HG03521 (cell line): Measurements from ENCODE around the gene IGSF11.
"Not testable (repeated sequence)": the region's sequence is repeated elsewhere in the genome, so short reads cannot be mapped to it uniquely, and the experiment has no call there.

Experiments
- ATAC-seq: cut with Tn5 transposase; IDR thresholded peaks from one replicate; pipeline ENCODE4 v1.9.1; 2021; ENCODE audit warnings: mild to moderate bottlenecking, moderate library complexity; ENCODE audit not compliant: unreplicated experiment

Gene IGSF11

DNA sequence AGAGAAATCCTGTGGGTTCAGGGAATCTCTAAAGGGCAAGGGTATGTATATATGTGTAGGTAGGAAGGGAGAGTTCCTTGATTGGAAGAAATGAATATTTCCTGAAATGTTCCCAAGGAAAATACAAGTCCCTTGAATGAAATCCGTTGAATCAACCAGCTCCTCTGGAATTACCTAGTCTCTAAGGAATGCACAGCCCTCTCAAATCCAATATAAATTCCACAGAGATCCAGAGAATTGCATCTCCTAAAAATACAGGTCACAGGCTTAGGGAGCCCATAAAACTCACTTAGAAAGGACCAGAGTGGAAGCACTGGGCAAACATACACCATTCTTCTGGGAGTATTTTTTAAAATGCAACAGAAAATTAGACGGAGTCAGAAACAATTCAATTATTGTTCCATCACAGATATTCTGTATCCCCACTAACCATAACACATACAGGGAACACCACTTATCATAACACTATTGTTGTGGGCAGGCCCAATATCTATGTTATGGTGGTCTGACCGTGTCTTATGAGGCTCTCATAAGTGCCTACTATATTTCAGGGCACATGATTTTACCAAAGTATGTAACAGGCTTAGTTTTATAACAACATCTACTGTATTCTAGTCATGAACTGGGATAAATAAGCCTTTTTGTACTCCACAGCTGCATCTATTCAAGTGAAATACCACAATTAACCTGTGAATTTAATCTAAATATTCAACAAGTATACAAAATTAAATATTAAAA lies 43.7 kb downstream of the IGSF11 start:
- no peak for ATAC-seq

DNA sequence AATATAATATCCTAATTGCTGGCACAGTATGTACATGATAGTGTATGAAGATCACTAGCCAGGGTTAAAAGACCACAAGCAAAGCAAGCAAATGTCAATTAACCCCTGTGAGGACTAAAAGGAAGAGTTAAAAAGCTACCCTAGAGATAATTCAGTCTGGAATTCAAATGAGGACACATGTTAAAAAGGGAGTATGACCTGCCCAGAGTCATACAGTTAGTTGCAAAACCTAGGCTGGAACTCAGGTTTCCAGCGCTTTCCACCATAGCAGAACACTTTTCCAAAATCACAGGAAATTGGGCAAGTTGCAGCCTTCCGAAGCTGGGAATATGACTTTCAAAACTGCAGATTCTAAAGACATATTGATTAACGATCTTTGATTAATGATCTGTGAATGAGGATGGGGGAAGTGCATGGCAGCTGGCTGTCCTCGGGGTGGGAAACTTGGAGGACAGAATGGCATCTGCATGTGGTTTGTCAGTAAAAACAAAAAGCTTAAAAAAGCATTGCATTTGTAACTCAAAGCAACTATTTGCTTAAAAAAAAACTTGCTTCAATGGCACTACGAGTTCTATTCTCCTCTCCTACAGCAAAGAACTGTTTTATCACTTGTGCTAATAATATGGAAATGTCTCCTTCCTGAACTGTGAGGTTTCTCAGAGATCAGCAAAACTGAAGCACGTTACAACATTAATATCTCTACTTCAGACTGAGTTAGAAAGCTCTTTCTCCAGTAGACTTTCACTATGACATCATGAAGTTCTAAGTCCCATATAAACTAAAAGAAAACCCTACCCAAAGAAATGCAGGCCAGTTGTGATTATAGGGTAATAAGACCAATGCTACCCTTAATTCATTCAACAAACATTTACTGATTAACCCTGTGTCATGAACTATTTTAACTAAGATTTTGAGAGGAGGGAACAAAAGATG lies 46.2 kb downstream of the IGSF11 start:
- ATAC-seq: no peak

DNA sequence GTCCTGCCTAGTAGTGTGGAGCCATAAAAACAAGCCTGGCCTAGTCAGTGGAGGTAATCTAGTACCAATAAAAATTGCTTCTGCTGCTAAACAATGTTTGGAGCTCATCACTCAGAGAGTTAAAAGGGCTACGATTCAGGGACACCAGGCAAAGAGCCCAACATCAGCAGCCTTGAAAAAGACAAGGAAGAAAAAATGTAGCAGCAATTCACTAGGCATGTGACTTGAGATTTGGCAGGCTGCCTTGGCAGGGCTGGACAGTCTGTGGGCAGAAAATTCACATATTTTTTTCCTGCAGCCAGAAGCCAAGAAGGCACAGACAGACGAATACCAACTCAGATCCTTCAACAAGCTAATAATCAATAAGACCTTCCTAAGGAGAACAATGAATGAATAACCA lies 47.2 kb downstream of the IGSF11 start:
- no peak for ATAC-seq

DNA sequence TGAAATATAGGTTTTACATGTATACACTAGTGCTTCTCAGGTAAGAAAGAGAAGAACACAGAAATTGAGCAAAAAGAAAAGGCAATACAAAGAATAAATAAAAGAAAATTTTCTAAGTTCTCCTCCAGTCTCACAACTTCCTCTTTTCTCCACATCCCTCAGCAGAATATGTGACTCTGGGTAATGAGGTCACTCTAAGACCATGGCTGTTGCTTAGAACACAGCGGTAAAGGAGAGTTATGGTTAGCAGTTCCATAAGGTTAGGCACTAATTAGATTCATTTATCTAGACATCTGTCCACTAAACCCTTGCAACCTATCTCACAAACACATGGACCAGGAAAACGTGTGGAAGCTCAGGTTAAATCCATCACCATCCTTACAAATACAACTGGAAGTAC lies 47.9 kb downstream of the IGSF11 start:
- no peak for ATAC-seq

DNA sequence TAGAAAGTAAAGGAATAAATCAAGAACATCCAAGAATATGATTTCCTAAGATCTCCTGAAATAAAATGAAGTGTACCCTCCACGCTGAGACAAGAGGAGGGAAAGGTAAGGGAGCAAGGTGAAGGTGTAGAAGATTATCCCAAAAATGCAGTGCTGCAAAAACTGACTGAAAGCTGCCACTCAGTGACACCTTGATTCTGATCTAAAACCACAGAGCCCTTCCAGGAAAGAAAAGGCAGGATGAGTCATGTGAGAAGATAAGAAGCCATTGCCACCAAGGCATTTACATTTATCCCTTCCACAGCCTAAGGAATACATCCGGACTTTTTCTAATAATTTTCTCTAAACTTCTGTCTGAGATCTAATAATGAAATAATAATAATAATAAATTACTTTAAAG lies 49.9 kb downstream of the IGSF11 start:
- ATAC-seq: no peak

DNA sequence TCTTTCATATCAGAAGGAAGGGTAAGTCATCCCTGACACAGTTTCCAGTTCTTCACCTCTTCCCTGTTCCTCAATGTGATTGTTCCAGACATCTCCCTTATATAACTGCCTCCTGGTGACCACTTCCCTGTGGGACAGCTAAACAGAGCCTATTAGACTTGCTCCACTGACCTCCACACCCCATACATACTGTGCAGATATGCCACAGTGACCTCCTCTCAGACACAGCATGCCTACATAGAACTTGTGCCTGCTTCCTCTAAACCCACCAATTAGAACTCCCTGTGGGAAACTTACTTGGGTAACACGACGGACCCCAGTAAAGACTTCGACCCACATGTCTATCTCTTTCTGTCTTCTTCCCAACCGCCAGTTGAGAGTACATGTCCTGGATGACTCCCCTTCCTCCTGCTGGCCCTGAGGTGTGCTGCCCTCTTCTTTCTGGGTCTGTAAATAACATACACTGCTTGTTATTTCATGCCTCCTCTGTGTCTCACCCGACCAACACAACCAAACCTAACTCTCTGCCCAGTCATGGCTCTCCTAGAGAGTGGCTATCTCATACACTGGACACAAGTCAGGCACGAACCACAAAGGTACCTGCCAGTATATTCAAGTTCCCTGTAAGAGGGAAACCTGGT lies 53.0 kb downstream of the IGSF11 start:
- ATAC-seq: no peak

DNA sequence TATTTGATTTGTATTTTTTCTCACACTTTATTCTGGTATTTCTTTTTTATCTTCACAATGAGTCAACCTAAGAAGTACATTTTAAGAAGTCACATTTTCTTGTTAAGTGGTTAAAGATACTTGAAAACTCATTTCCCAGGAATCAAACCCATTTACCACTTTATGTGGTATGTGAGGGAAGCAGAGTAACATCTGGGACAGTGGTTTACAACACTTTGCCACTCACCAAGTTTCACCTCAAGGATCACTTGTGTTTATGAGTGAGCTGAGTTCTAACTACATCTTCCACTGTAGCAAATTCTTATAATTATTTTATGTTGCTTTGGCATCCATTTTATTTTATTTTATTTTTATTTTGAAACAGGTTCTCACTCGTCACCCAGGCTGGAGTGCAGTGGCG lies 53.8 kb downstream of the IGSF11 start:
- no peak for ATAC-seq

DNA sequence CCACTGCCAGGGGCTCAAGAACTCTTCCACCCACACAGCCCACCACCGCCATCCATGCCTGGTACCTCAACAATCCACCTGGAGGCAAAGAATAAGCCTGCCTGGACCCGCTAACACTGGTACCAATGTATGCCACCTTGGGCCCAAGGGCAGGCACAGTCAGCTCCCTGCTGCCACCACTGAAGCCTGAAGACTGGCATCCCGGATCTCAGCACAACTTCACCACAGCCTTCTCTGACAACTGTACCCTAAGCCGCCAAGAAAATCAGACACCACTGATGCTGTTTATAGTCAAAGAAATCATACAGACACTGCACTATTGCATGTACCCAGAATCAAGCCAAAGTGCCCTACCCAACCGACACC lies 56.3 kb downstream of the IGSF11 start:
- no peak for ATAC-seq

DNA sequence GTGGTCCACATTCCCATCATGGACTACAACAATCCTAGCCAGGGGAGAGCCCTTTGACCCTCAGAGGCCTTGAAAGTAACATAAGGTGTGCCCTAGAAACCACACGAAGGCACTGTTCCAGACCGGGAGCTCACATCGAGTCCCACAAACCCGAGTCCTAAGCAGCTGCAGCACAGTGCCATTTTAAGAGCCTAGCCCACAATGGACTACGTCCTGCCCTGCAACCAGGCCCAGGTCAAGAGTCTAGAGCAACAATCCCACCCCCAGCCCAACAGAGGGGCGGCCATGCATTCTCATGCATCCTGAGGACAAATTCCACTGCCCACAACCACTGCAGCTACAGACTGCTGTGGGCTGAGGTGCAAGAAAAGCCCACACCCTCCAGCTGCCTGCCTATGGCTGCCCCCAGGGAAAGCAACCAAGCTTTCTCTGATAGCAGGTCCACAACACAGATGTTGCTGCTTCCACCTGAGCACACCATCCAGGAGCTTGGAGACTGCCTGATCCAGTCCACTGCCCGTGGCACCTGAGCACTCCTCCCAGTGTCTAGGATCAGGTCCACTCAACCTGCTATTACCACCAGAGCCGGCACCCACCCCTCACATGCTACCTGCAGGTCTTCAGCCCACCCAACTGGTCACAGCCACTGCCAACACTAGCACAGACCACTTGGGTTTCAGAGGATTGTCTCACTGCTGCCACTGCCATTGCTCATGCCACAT lies 56.8 kb downstream of the IGSF11 start:
- ATAC-seq: no peak

DNA sequence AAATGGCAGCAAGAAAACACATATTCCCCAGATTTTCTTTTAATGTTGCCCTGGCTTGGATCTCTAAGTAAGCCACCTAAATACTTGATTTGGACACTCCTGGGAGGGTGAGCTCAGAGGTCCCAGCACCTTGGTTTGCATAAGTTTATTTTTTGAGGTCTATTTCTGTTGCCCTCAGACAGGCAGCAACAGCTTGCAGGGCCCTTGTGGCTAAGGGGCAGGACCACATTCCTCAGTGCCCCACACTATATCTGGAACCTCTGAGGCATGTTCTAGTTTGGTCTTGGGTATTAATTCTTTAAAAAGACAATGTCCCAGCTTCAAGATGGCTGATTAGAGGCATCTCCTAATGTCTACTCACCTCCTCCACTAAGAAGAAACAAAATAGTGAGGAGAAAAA lies 57.5 kb downstream of the IGSF11 start:
- no peak for ATAC-seq

DNA sequence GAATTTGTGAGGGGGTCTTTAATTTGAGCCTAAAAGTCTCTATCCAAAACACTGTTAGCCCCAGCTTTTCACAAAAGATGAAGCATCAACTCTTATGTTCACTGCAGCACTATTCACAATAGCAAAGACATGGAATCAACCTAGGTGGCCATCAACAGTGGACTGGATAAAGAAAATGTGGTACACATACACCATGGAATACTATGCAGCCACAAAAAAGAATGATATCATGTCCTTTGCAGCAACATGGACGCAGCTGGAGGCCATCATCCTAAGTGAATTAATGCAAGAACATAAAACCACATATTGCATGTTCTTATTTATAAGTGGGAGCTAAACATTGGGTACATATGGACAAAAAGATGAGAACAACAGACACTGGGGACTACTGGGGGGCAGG lies 59.2 kb downstream of the IGSF11 start:
- ATAC-seq: not testable (repeated sequence)

DNA sequence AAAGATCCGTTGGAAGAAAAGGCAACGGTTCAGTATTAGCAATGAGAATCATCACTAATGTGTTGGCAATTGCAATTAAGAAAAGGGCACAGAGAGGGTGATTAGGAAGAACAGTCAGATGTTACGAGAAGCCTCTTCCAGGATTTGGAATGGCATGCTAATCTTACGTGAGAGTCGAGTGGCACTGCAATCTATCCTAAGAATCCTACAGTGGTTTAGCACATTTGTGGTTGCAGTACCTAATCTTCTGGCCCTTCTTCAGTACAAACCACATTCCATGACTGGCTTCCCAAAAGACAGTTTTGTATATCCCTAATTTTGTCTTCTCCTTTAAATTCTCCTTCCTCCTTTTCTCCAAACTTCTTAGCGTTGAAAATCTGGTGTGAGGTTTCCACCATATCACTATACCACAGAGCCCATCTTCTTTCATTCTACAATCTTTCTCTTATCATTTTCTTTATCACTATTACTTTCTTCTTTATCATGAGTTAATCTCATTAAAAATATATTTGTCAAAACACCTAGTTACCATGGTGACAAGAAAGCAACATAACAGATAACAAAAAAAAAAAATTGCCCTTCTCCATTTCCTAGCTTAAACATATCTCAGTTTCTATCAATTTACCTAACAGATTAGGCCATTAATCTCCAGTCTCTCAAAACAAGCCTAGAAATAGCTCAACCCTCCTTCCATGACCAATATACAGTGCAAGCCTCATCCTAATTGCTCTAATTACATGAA lies 60.1 kb downstream of the IGSF11 start:
- ATAC-seq: no peak

DNA sequence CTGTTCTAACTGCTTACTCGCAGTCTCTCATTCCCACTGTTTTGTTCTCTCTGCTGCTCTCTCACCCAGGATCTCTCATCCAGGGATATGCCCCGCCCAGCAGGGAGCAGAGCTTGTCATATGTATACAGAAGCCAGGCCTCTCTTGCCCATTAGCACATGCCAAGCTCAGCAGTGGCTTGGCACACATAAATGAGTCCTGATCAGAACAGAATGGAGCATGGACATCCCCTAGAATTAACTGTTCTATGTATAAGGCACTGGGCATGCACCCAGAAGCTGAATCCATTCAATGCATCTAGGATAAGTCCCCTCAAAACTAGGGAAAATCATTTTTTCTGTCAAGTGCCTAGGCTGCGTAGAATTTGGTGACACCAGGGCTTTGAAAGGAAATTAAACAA lies 61.6 kb downstream of the IGSF11 start:
- ATAC-seq: no peak

DNA sequence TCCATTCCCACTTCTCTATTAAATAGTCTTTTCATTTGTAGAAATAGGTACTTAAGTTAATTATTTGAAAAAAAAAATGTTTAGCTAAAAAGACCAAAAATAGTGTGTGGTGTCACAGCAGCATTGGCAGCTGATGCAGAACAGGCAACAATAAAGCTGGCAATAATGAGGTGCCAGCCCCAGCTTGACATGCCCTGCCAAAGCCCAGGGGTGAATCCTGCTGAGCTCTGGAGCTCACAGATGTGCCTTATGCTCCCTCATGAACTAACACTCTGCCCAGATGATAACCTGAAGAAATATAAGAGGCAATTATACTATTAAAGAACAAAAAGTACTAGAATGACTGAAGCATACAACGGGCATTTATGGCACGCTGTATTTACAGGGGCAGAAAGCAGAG lies 63.8 kb downstream of the IGSF11 start:
- no peak for ATAC-seq

DNA sequence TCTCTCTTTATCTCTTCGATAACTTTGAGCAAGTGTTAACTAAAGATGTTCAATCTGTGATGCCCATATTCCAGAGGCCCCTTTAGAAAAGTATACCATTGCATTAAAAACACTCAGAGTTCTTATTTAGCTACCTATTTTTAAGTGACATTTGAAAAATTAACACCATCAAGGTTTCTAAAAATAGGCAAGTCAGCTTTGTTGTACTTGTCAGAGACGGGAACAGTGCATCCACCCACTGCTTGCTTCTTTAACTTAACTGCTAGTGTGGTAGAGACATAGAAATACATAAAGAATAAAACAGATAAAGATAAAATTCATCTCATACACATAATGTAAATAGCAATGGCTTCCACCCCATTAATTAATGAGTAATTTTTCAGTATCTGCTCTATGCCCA lies 66.0 kb downstream of the IGSF11 start:
- ATAC-seq: no peak

DNA sequence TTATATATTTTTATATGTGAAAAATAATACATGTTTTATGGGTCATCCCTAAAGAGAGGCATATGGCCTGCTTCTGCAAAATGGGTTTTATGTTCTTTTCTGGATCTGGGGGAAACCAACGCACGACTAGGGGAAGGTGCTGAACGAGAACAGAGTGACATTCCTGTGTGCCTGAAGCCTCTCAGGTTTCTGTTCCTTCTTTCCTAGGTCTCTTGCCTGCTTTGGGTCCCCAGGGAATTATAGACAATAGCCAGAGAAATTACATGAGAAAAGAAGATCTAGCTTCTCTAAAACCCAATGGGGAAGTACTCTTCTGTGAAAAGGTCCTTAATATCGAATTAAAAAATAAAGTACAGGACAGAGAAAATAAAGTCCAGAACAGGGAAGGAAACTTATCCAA lies 66.5 kb downstream of the IGSF11 start:
- no peak for ATAC-seq

DNA sequence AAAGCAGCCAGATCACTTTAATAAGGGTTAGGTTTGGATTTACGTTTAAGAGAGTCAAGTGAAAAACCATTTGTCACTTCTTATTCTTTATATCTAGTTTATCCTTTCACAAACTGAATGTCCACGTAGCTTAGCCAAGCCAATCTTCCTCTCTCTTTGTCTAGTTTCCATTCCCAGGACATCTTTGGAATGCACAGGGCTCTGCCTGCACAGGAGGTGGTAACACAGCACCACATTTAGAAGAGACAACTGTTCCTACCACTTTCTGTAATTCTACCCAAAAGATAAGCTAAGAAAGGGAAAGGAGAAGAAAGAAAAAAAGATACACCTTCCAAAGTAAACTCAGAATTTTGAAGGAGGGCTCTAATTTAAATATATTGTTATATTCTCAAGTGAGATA lies 67.9 kb downstream of the IGSF11 start:
- ATAC-seq: no peak

DNA sequence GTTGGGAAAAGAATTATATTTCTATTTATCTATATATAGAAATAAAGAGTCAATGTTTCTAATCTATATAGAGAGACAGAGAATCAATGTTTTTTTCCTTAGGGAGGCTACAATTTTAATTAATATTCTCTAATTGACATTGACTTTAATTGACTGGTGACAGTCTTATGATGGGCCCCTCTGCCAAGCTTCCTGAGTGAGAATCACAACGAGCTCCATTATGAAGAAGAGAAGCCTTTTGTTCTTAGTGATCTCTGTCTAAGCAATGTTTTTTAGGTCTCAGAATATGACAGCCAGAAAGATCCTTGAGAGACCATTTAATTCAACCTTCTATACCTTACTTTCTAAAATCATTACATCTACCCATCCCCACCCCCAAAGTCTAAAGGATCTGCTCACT lies 70.9 kb downstream of the IGSF11 start:
- ATAC-seq: no peak

DNA sequence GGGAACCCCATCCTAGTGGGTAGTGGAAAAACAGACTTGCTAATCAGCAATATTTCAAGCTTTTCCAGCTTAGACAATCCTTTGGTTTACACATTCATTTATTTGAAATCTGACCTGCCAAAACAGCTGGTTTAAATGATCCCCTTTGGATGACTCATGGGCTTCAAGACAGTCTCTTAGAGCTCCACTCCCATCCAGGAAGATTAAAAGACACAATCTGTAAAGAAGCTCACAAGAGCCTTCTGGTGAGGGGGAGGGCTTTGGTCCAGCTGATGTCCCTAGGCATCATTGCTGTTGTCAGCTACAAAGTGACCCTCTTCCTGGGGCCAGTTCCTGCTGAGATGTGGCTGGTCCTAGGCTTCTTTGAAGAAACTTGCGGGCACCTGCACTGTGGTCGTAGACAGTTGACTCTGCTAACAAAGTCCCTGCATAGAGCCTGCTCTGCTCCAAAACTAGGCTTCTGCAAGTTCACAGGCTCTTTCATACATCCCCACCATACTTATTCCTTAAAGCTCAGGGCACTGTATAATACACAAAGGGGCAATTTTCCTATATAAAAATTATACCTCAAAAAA lies 73.7 kb downstream of the IGSF11 start:
- ATAC-seq: no peak

DNA sequence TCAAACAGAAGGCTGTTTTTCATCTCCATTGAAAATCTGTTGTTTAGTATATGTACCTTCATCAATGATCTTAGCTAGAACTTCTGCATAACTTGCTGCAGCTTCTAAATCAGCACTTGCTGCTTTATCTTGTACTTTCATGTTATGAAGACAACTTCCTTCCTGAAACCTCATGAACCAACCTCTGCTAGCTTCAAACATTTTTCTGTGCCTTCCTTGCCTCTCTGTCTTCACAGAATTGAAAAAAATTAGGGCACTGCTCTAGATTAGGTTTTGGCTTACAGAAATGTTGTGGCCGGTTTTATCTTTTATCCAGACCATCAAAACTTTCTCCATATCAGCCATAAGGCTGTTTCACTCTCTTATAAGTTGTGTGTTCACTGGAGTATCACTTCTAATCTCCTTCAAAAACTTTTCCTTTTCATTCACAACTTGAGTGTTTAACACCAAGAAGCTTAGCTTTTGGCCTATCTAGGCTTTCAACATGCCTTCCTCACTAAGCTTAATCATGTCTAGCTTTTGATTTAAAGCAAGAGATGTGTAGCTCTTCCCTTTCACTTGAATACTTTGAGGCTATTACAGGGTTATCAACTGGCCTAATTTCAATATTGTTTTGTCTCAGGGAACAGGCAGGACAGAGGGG lies 78.6 kb downstream of the IGSF11 start:
- ATAC-seq: no peak
